GM21786 (cell line): Measurements from ENCODE around the gene CD300LF.

Source experiments
- ATAC-seq: cut with Tn5 transposase; IDR thresholded peaks from one replicate; pipeline ENCODE4 v1.9.1; 2021; ENCODE audit not compliant: unreplicated experiment

Gene CD300LF

GRCh38 chr17:74712756-74713155 lies at the start of gene CD300LF:
Gene CD300LF, minus strand, starts transcription at chr17:74712923. Its CDS starts 57 bp downstream, at chr17:74712866.
- no peak for ATAC-seq

DNA sequence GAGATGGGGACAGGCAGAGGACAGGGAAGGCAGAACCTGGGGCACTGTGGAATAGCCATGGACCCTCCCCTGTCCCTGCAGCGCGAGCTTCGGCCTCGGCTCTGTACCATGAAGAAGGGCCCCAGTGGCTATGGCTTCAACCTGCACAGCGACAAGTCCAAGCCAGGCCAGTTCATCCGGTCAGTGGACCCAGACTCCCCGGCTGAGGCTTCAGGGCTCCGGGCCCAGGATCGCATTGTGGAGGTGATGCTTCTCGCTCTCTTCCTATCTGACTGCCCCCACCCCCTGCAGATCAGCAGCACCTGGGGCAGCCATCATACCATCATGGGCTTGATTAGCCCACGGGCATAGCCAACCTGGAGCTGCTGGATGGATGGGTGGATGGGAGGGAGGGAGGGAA lies 49.2 kb upstream of the CD300LF start:
- ATAC-seq = no peak

GRCh38 chr17:74761419-74761818 lies 48.7 kb upstream of the CD300LF start:
- ATAC-seq = no peak

DNA sequence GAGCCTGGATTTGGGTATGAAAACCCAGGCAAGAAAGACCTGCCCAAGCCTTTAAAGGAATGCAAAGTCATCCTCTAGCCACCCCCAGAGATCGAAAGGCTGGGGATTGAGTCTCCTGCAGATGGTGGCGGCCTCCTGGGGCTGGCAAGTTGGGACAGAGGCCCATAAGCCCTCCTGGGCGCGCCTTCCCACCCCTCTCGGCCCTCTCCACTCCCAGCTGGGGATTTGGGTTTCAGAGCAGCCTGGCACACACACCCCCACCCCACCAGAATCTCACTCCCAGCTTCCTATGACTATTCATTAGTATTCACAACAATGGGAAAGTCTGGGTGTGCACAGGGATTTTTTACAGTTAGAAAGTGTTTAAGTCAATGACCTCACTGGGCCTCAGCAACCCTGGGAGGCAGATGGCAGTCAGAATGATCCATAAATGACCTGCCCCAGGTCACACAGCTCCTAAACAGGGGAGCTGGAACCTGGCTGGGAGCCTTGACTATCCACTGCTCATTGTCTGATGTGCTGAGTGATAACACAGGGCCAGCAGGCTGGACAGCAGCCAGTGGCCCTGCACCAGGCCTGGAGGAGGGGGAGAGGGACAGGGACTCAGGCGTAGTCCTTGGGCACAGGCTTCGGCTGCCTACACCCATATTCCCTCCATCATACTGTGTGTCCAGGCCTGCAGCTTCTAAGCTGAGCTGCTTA lies 47.8 kb upstream of the CD300LF start:
- no peak for ATAC-seq

- ATAC-seq = no peak
These were observed 47.2 kb upstream of the CD300LF start for GRCh38 chr17:74759941-74760340.

GRCh38 chr17:74759243-74759801 lies 46.6 kb upstream of the CD300LF start:
- ATAC-seq = peak; percentile 79

- ATAC-seq = no peak
These were observed 46.1 kb upstream of the CD300LF start for GRCh38 chr17:74758848-74759168.

DNA sequence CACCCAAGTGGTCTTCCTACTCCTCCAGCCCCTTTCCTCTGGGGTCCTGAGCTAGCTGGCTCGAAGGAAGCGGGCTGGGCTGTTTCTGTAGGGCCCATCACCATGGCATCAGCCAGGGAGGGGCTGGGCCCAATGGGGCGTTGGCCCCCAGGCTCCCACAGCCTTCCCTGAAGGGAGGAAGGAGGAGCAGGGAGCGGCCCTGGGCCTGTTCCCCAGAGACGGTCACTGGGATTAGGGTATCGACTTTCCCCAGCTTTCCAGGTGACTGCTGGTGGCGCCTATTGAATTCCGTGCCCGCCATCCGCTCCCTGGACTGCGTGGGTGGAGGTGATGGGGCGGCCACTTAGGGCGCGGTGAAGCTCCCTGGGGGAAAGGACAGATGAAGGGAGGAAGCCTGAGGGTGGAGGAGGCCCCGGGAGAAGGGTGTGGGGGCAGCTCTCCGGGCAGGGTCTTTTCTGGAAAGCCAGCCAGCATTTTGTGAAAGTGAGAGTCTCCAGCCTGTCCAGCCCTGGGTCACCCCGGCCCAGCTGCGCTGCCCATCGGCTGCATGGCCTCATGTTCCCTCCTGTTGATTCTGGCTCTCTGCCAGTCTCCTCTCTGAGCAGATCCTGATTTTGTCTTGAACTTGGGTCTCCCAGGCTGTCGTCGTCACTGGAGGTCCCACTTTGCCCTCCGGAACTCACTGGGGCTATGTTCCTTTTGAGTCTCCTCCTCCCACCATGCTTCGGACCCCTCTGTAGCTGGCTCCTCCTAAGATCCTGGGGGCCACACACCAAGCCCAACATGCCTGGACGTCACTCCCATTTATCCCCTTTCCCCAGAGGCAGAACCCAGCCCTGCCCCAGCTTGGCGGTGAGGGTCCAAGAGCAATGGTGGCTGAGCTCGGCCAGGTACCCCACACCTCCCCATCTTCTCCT lies 45.5 kb upstream of the CD300LF start:
- ATAC-seq = no peak

DNA sequence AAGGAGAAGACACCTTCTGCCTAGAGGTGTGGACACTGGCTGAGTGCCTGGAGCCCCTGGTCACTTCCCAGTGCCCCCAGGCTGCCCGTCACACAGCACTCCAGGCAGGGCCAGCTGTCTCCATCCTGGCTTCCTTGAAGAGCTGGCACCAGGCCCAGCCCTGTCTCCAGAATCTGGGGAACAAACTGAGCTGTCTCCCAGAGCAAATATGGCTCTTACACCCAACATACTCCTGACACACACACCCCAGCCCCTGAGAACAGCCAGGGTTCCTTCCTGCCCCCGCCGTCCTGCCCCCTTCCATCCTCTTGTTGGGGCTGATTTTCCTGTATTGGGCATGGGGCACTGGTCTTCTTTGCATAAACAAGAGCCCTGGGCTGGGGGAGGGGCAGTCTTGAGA lies 44.8 kb upstream of the CD300LF start:
- no peak for ATAC-seq

GRCh38 chr17:74756891-74757290 lies 44.2 kb upstream of the CD300LF start:
- no peak for ATAC-seq

- ATAC-seq = no peak
These were observed 42.8 kb upstream of the CD300LF start for GRCh38 chr17:74755533-74755932.

GRCh38 chr17:74754832-74755231 lies 42.1 kb upstream of the CD300LF start:
- no peak for ATAC-seq

GRCh38 chr17:74752822-74753401 lies 40.2 kb upstream of the CD300LF start:
- no peak for ATAC-seq

DNA sequence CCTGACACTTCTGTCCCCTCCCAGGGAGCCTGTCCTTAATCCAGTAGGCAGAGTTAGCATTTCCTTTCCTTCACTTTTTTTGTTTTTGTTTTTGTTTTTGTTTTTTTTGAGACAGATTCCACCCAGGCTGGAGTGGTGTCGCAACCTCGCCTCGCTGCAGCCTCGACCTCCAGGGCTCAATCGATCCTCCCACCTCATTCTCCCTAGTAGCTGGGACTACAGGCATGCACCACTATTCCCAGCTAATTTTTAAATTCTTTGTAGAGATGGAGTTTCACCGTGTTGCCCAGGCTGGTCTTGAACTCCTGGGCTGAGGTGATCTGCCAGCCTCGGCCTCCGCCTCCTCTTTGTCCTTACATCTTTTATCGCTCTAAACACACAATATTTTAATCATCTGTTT lies 39.7 kb upstream of the CD300LF start:
- ATAC-seq = no peak

DNA sequence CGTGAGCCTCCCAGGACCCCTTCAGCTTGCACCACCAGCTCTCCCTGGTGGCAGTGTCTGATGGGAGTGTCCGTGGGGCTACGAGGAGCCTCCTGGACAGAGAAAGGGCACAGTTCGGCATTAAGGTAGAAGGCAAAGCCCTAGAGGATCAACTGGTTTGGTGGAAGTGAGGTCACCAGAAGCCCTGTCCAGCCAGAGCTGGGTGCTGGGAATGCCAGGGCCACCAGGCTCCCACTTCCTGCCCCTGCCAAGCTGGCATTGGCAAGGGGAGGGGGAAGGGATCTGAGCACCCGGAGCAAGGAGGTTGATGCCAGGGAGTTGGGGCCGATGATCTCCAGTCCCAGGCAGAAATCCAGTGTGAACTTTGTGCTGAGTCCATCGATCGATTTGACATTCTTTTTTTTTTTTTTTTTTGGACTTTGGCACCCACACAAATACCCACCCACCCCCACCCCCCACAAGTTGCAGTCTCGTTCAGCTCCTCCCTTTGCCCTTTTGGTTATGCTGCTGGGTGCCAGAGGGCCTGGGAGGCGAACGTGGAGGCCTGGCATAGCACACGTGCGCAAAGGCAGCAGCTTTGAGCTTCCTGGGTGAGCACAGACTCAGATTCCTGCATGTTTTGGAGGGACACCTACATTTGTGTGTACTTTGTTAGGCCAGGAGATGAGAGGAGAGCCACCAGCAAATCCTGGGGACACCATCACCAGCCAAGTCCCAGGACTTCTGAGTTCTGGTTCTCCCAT lies 37.8 kb upstream of the CD300LF start:
- no peak for ATAC-seq

DNA sequence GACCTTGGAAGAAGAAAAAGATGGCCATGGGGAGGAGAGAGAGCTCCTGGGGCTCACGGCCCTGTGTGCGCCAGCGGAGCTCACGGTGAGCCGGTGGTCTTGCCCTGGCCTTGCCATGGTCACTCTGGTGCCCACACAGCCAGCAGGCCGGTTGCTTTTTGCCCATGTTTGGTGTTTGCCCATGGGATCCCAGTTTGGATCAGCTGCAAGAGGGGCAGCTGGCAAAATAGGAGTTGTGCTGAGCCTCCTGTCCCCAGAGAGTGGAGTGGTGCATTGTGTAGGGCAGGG lies 37.3 kb upstream of the CD300LF start:
- no peak for ATAC-seq

- ATAC-seq = peak; percentile 9
These were observed 36.7 kb upstream of the CD300LF start for GRCh38 chr17:74749279-74750038.

GRCh38 chr17:74748529-74749278 lies 36.0 kb upstream of the CD300LF start, which contains the start of gene NHERF1:
Gene NHERF1, plus strand, starts transcription at chr17:74748628. Its CDS starts 219 bp downstream, at chr17:74748847.
- ATAC-seq = peak; percentile 87

DNA sequence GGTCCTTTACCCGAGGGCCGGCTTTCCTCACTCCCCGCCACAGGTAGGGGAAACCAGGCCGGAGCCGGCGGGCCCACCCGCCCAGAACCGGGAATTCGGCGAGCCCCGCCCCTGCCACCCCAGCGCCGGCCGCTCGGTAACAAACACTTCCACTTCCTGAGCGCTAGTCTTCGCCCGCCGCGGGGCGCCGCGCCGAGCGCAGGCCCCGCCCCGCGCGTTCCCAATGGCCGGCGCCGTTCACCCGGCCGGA lies 35.5 kb upstream of the CD300LF start:
- ATAC-seq = no peak

- ATAC-seq = no peak
These were observed 34.2 kb upstream of the CD300LF start for GRCh38 chr17:74746922-74747321.
